HepG2 (cell line): ENCODE data around the gene DAGLB. TPM values are rescaled to one million over a fixed set of nuclear protein-coding genes. Genes with fewer than 3 reads are reported as not detected.

Source experiments
- CREB1 ChIP-seq, 2 experiments: fragments of 450-650 bp in 1 of 2; IDR thresholded peaks; 2 replicates each; pipeline ENCODE4 v1.6.1; 2016 to 2017; ENCODE audit warnings: control low read depth in 1 of 2, mild to moderate bottlenecking in 1 of 2, missing compliant biosample characterization in 1 of 2, missing genetic modification characterization in 1 of 2
- GATAD2A ChIP-seq: IDR thresholded peaks from 2 replicates; pipeline ENCODE4 v1.6.1; 2016
- HBP1 ChIP-seq: IDR thresholded peaks from 2 replicates; pipeline ENCODE4 v1.6.1; 2016; ENCODE audit warnings: low read depth, control low read depth
- NFATC3 ChIP-seq: sonication (generic); formaldehyde crosslinking; IDR thresholded peaks from 2 replicates; pipeline ENCODE4 v1.5.1; 2020; ENCODE audit warnings: mild to moderate bottlenecking, missing genetic modification reagents
- NFKB2 ChIP-seq: sonication (generic); formaldehyde crosslinking; IDR thresholded peaks from 2 replicates; pipeline ENCODE4 v1.4.0; 2020; ENCODE audit warnings: missing genetic modification reagents, borderline replicate concordance
- PAX8 ChIP-seq: sonication (generic); formaldehyde crosslinking; IDR thresholded peaks from 2 replicates; pipeline ENCODE4 v1.8.0; 2022; ENCODE audit warnings: mild to moderate bottlenecking, missing genetic modification reagents, borderline replicate concordance
- PLSCR1 ChIP-seq: sonication (generic); formaldehyde crosslinking; IDR thresholded peaks from 2 replicates; pipeline ENCODE4 v1.5.0; 2020; ENCODE audit warnings: missing genetic modification reagents, mild to moderate bottlenecking, borderline replicate concordance
- RBM22 ChIP-seq: fragments of 200-400 bp; formaldehyde crosslinking; optimal IDR thresholded peaks from 2 replicates; pipeline ENCODE3; 2017; ENCODE audit warnings: mild to moderate bottlenecking, low read length, moderate library complexity
- TBX2 ChIP-seq: sonication (generic); formaldehyde crosslinking; IDR thresholded peaks from 2 replicates; pipeline ENCODE4 v1.5.0; 2020; ENCODE audit warnings: missing genetic modification reagents, mild to moderate bottlenecking, borderline replicate concordance
- TEAD2 ChIP-seq: sonication (generic); formaldehyde crosslinking; IDR thresholded peaks from 2 replicates; pipeline ENCODE4 v1.9.0; 2021; ENCODE audit warnings: missing genetic modification reagents
- ZBTB39 ChIP-seq: sonication (generic); formaldehyde crosslinking; IDR thresholded peaks from 2 replicates; pipeline ENCODE4 v1.5.0; 2020; ENCODE audit warnings: missing genetic modification reagents
- ZBTB46 ChIP-seq: sonication (generic); formaldehyde crosslinking; IDR thresholded peaks from 2 replicates; pipeline ENCODE4 v1.4.0; 2020; ENCODE audit warnings: mild to moderate bottlenecking, missing genetic modification reagents, borderline replicate concordance
- ZBTB8A ChIP-seq: sonication (generic); formaldehyde crosslinking; IDR thresholded peaks from 2 replicates; pipeline ENCODE4 v1.4.0; 2020; ENCODE audit warnings: mild to moderate bottlenecking, low read depth, missing genetic modification reagents, borderline replicate concordance
- ZFP36 ChIP-seq: fragments of 150-350 bp; IDR thresholded peaks from 2 replicates; pipeline ENCODE4 v1.6.1; 2018; ENCODE audit warnings: borderline replicate concordance, low read length, low read depth; ENCODE audit not compliant: partially characterized antibody
- ZHX1 ChIP-seq: sonication (generic); formaldehyde crosslinking; IDR thresholded peaks from 2 replicates; pipeline ENCODE4 v1.8.1; 2022; ENCODE audit warnings: low read depth, mild to moderate bottlenecking, missing genetic modification reagents
- ZNF101 ChIP-seq: sonication (generic); formaldehyde crosslinking; IDR thresholded peaks from 2 replicates; pipeline ENCODE4 v1.4.0; 2020; ENCODE audit warnings: mild to moderate bottlenecking, low read depth, missing genetic modification reagents, borderline replicate concordance
- ZNF569 ChIP-seq: sonication (generic); formaldehyde crosslinking; IDR thresholded peaks from 2 replicates; pipeline ENCODE4 v1.5.0; 2020; ENCODE audit warnings: mild to moderate bottlenecking, missing genetic modification reagents, moderate library complexity, borderline replicate concordance
- ZNF580 ChIP-seq: IDR thresholded peaks from 2 replicates; pipeline ENCODE4 v1.6.1; 2016; ENCODE audit warnings: low read depth, borderline replicate concordance
- ZNF761 ChIP-seq: sonication (generic); formaldehyde crosslinking; conservative IDR thresholded peaks from 2 replicates; pipeline ENCODE4 v1.4.0; 2020; ENCODE audit warnings: mild to moderate bottlenecking, missing genetic modification reagents
- polyA plus RNA-seq, 8 experiments: library from polyadenylated mRNA; depleted of rRNA in 3 of 8; stranded (reverse) in 7 of 8; unstranded in 1 of 8; fragments of >200 nt; fragmentation: Illumina TruSeq in 4 of 8; extraction: Trizol in 4 of 8; gene quantifications; 2 replicates each; pipeline versions ENCODE4 v1.2.1 to v1.2.3, GENCODE V29; 2011 to 2016; ENCODE audit warnings: low read depth in 4 of 8, missing spikeins in 1 of 8, mixed read lengths in 1 of 8; ENCODE audit not compliant: insufficient read depth in 1 of 8
- total RNA-seq, 5 experiments: library from RNA; depleted of rRNA; stranded (reverse); fragments of >200 nt; fragmentation: Illumina TruSeq; extraction: Trizol; gene quantifications; 2 replicates each; pipeline ENCODE4 v1.2.3, GENCODE V29; 2016; ENCODE audit warnings: low read depth in 1 of 5
- TF ChIP-seq, protein P1 (sequence below): sonication (generic); formaldehyde crosslinking; IDR thresholded peaks from 2 replicates; pipeline ENCODE4 v1.8.1; 2023; ENCODE audit warnings: missing genetic modification reagents, mild to moderate bottlenecking, borderline replicate concordance

The DAGLB gene
- total and polyA plus RNA-seq, 2 of the 13 experiments (the other 11 are each of a cell fraction or from before 2014, with no cell fraction given): 7.9 to 9.8 TPM

GRCh38 chr7:6376820-6377219 is 70.9 kb downstream of the DAGLB start (continued):
- TF ChIP-seq NFKB2 (CRISPR knock-in tag) (no peak), ZNF580 (no peak), ZBTB39 (CRISPR knock-in tag) (no peak), CREB1 (IDR thresholded peaks at IDR 0.05) (no peak), CREB1 (CRISPR knock-in tag; IDR thresholded peaks at IDR 0.05) (no peak; the same call in 1 of the 2 replicates), GATAD2A (CRISPR knock-in tag) (peak; percentile 77), TBX2 (CRISPR knock-in tag) (peak; percentile 60; the same call in 1 of the 2 replicates), ZFP36 (no peak), ZNF569 (CRISPR knock-in tag) (no peak), PAX8 (no peak), TEAD2 (CRISPR knock-in tag) (no peak), NFATC3 (no peak), HBP1 (CRISPR knock-in tag) (no peak), ZNF101 (CRISPR knock-in tag) (no peak), RBM22 (no peak), ZHX1 (CRISPR knock-in tag) (no peak), ZBTB46 (no peak), ZNF761 (CRISPR knock-in tag) (no peak), ZBTB8A (no peak), PLSCR1 (CRISPR knock-in tag) (no peak)
- TF ChIP-seq, protein P1, sequence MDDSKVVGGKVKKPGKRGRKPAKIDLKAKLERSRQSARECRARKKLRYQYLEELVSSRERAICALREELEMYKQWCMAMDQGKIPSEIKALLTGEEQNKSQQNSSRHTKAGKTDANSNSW: no peak
